ENCODE data around the gene POLR3C.

- no peak for TF ChIP-seq EZH2phosphoT487 (IDR thresholded peaks at IDR 0.05; ENCODE audit: low read depth)
- no peak for TF ChIP-seq CTCF (IDR thresholded peaks at IDR 0.05; ENCODE audit: low read depth, low read length)
These were observed 35.6 kb downstream of the POLR3C start for GRCh38 chr1:145859491-145860023.

Data from OCI-LY3 (cell line).